Testis (tissue), 3 donors: ENCODE measurements around the gene DUSP18. TPM values are rescaled to one million over a fixed set of nuclear protein-coding genes. Genes with fewer than 3 reads are reported as not detected.

ENCODE experiments used
- DNase-seq: peaks from one replicate; pipeline ENCODE4 v3.0.0-alpha.2; 2019
- H3K27ac ChIP-seq, 2 donors: fragments of 200-600 bp; sonication (generic); one replicate each; pipeline ENCODE4 v1.5.1; 2019
- H3K27me3 ChIP-seq: fragments of 200-600 bp; sonication (generic); one replicate; pipeline ENCODE4 v1.5.1; 2019
- H3K36me3 ChIP-seq: fragments of 200-600 bp; sonication (generic); one replicate; pipeline ENCODE4 v1.5.1; 2017; ENCODE audit warnings: low read depth; ENCODE audit errors: missing control alignments
- H3K4me1 ChIP-seq: fragments of 200-600 bp; sonication (generic); one replicate; pipeline ENCODE4 v1.5.1; 2019
- H3K4me3 ChIP-seq, 2 donors: fragments of 200-600 bp; sonication (generic); one replicate each; pipeline ENCODE4 v1.5.1; 2017 to 2019
- H3K9me3 ChIP-seq: fragments of 200-600 bp; sonication (generic); one replicate; pipeline ENCODE4 v1.5.1; 2017
- POLR2A ChIP-seq: fragments of 450-650 bp; IDR thresholded peaks from one replicate; pipeline ENCODE4 v1.6.1; 2017; ENCODE audit warnings: antibody characterized with exemption, mild to moderate bottlenecking, moderate library complexity
- WGBS, 2 donors: methylation state at CpG; one replicate each; pipeline ENCODE4 v1.1.5; 2018; 5-methylcytosine and 5-hydroxymethylcytosine counted together
- intact Hi-C: fragments of 100-400 bp; cut with DNase I; formaldehyde crosslinking; loops from one replicate; pipeline ENCODE4 v1.15.1; 2023; ENCODE audit warnings: low total_unique reads
- polyA plus RNA-seq: library from polyadenylated mRNA; stranded (reverse); fragments of 350-450 nt; fragmentation: Illumina TruSeq; extraction: RNeasy Lipid Tissue Mini Kit (QIAGEN cat#74804); gene quantifications from one replicate; pipeline ENCODE4 v1.2.3, GENCODE V29; 2014; ENCODE audit warnings: low read depth, low replicate concordance; ENCODE audit not compliant: insufficient read depth
- total RNA-seq, 2 donors: library from RNA; depleted of rRNA; stranded (reverse); fragments of >200 nt; gene quantifications; one replicate each; pipeline ENCODE4 v1.2.3, GENCODE V29; 2016
- TF ChIP-seq, protein P1 (sequence below), 3 experiments: fragments of 450-650 bp in 2 of 3; fragments of 200-600 bp in 1 of 3; sonication (generic) in 1 of 3; IDR thresholded peaks; one replicate each; pipeline ENCODE4 v1.5.1; 2016 to 2019; ENCODE audit warnings: antibody characterized with exemption in 3 of 3, mild to moderate bottlenecking in 2 of 3, moderate library complexity in 1 of 3

Gene DUSP18
- total and polyA plus RNA-seq, 3 donors from 2014 or later = 29.2 to 53.9 (median 42.4) TPM

DNA sequence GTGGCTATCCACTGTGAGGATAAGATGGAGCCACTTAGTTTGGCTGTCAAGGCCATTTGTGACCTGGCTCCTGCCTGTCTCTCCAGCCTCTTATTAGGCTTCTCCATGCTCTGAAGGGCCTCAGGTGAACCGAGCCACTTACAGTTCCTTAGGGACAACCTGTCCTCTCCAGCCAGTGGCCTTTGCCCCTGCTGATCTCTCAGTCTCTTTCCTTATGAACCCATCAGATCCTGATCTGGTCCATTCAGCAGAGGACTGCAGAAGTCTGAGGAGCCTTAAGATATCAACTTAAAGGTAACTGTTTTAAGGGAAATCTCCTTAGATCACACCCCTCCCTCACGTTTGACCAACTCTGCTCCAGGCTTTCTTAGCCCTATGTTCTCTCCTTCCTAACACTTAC, 2.4 kb downstream of the DUSP18 start:
- intact Hi-C loops = no loop called here
- Histone ChIP-seq H3K4me3 (no peak overlapping the region), H3K4me1 (no peaks in the 10 kb centered on the region), H3K9me3 (no peaks in the 10 kb centered on the region), H3K27me3 (no peaks in the 10 kb centered on the region), H3K27ac (no peak overlapping the region), H3K36me3 (no peaks in the 10 kb centered on the region)
- TF ChIP-seq, protein P1, sequence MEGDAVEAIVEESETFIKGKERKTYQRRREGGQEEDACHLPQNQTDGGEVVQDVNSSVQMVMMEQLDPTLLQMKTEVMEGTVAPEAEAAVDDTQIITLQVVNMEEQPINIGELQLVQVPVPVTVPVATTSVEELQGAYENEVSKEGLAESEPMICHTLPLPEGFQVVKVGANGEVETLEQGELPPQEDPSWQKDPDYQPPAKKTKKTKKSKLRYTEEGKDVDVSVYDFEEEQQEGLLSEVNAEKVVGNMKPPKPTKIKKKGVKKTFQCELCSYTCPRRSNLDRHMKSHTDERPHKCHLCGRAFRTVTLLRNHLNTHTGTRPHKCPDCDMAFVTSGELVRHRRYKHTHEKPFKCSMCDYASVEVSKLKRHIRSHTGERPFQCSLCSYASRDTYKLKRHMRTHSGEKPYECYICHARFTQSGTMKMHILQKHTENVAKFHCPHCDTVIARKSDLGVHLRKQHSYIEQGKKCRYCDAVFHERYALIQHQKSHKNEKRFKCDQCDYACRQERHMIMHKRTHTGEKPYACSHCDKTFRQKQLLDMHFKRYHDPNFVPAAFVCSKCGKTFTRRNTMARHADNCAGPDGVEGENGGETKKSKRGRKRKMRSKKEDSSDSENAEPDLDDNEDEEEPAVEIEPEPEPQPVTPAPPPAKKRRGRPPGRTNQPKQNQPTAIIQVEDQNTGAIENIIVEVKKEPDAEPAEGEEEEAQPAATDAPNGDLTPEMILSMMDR (IDR thresholded peaks at IDR 0.05) = no peak
- TF ChIP-seq POLR2A = no peak
- DNase-seq = no peak
- 86 to 93% methylated on average over 2 of the region's 2 CpGs for WGBS, 2 donors

GRCh38 chr22:30664798-30665197, 2.9 kb downstream of the DUSP18 start:
- H3K27me3 ChIP-seq = no peaks in the 10 kb centered on the region
- H3K4me1 ChIP-seq = no peaks in the 10 kb centered on the region
- no peak for TF ChIP-seq POLR2A
- TF ChIP-seq, protein P1 (IDR thresholded peaks at IDR 0.05) = no peak
- no peak overlapping the region for H3K27ac ChIP-seq
- intact Hi-C loops = no loop called here
- no peak for DNase-seq
- no peak overlapping the region for H3K4me3 ChIP-seq
- 97 to 98% methylated on average over 12 to 13 of the region's 13 CpGs for WGBS, 2 donors
- no peaks in the 10 kb centered on the region for H3K9me3 ChIP-seq
- no peaks in the 10 kb centered on the region for H3K36me3 ChIP-seq

DNA sequence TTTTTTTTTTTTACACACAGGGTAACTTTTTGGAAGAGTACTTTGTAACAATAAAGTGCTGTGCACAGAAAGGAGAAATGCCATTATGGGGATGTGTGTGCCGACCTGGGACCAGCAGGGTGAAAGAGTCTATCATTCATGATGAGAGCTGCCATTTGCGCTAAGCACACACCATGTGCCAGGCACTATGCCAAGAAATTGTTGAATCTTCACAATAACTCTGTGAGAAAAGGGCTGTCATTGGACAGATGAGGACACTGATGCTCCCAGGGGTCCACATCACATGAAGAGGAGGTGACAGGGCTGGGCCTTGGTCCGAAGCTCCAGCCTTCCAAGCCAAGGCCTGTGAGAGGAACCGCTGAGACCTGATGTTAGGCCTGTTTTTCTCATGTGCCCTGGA, 5.6 kb downstream of the DUSP18 start:
- TF ChIP-seq, protein P1 (IDR thresholded peaks at IDR 0.05) = no peak
- TF ChIP-seq POLR2A = no peak
- no peak overlapping the region for H3K4me3 ChIP-seq
- no peaks in the 10 kb centered on the region for H3K4me1 ChIP-seq
- WGBS, 2 donors = 80 to 93% methylated on average over 4 of the region's 4 CpGs
- H3K27me3 ChIP-seq = no peaks in the 10 kb centered on the region
- no peaks in the 10 kb centered on the region for H3K36me3 ChIP-seq
- intact Hi-C loops = no loop called here
- H3K9me3 ChIP-seq = no peaks in the 10 kb centered on the region
- no peak overlapping the region for H3K27ac ChIP-seq
- DNase-seq = no peak

DNA sequence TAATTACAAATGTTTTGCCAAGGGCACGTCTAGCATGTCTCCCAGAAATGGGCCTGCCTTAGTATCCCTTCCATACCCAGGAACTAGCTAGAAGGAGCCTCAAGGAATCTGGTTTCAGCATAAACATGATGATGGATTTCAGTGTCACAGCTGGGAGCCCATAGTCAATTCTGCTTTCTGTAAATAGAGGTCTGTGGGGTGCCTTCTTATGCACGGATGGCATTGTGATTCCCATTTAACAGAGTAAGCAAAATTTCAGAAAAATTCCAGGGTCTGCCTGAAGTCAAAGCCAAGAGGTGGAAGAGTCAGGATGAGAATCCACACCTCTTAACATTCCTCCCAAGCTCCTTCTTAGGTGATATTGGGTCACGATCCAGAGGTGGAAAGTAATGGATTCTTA, 12.1 kb downstream of the DUSP18 start:
- Histone ChIP-seq H3K4me3 (no peak overlapping the region), H3K27me3 (no peaks in the 10 kb centered on the region), H3K9me3 (no peaks in the 10 kb centered on the region), H3K27ac (no peak overlapping the region), H3K4me1 (no peaks in the 10 kb centered on the region), H3K36me3 (no peaks in the 10 kb centered on the region)
- no peak for TF ChIP-seq POLR2A
- TF ChIP-seq, protein P1 (IDR thresholded peaks at IDR 0.05) = no peak
- intact Hi-C loops = no loop called here
- no peak for DNase-seq
- WGBS, 2 donors = 88 to 89% methylated on average over 3 of the region's 3 CpGs

GRCh38 chr22:30654361-30654760, 13.3 kb downstream of the DUSP18 start:
- Histone ChIP-seq H3K27me3 (no peaks in the 10 kb centered on the region), H3K9me3 (no peaks in the 10 kb centered on the region), H3K27ac (no peak overlapping the region), H3K4me1 (no peaks in the 10 kb centered on the region), H3K36me3 (no peaks in the 10 kb centered on the region), H3K4me3 (no peak overlapping the region)
- WGBS, 2 donors = 95 to 100% methylated on average over 7 to 14 of the region's 14 CpGs
- TF ChIP-seq, protein P1 (IDR thresholded peaks at IDR 0.05) = no peak
- no peak for TF ChIP-seq POLR2A
- DNase-seq = no peak
- intact Hi-C loops = no loop called here
